IMR-90 (cell line): ENCODE measurements around the gene MOB4. TPM values are rescaled to one million over a fixed set of nuclear protein-coding genes. Genes with fewer than 3 reads are reported as not detected.

Experiments
- ATAC-seq: fragments of 200-7000 bp; cut with Tn5 transposase; 2 replicates; pipeline ENCODE4 v1.9.1; 2020; ENCODE audit warnings: low read depth, mild to moderate bottlenecking, moderate library complexity
- BruUV-seq: library from RNA; stranded (reverse); fragments of 400-500 nt; replicated peaks from 2 replicates; lab custom pipeline; 2021; lab: Mats Ljungman, UMichigan
- CTCF ChIA-PET: fragments of 300-600 bp; formaldehyde crosslinking; extraction: SDS; loops from one replicate; lab custom pipeline; 2021; ENCODE audit warnings: antibody characterized with exemption; lab: Yijun Ruan, JAX
- POLR2A ChIA-PET: fragments of 300-600 bp; sonication (Branson Sonifier 250); formaldehyde crosslinking; loops from one replicate; lab custom pipeline; 2022; ENCODE audit warnings: antibody characterized with exemption; ENCODE audit not compliant: unreplicated experiment; lab: Charles Lee
- DNase-seq: peaks from one replicate; pipeline ENCODE4 v3.0.0; 2013
- H2AFZ ChIP-seq: replicated peaks from 2 replicates; pipeline ENCODE3; 2013; ENCODE audit warnings: low read length, mild to moderate bottlenecking; ENCODE audit not compliant: poor library complexity
- H2AK5ac ChIP-seq: 2 replicates; pipeline ENCODE4 v1.6.1; 2013; ENCODE audit warnings: low read depth, low read length, inconsistent platforms
- H2AK9ac ChIP-seq: replicated peaks from 2 replicates; pipeline ENCODE3; 2013; ENCODE audit warnings: mild to moderate bottlenecking, low read depth, low read length, moderate library complexity; ENCODE audit not compliant: poor library complexity
- H2BK120ac ChIP-seq: 2 replicates; pipeline ENCODE4 v1.6.1; 2013; ENCODE audit warnings: low read depth, low read length, inconsistent platforms
- H2BK15ac ChIP-seq: 3 replicates; pipeline ENCODE4 v1.6.1; 2013; ENCODE audit warnings: low read depth, low read length, inconsistent platforms
- H2BK20ac ChIP-seq: 2 replicates; pipeline ENCODE4 v1.6.1; 2013; ENCODE audit warnings: low read depth, mild to moderate bottlenecking, inconsistent platforms, low read length, moderate library complexity
- H2BK5ac ChIP-seq: 2 replicates; pipeline ENCODE4 v1.6.1; 2013; ENCODE audit warnings: mild to moderate bottlenecking, low read depth, low read length, inconsistent platforms; ENCODE audit not compliant: poor library complexity, severe bottlenecking
- H3K14ac ChIP-seq: replicated peaks from 2 replicates; pipeline ENCODE4 v1.6.1; 2013; ENCODE audit warnings: low read depth, low read length, inconsistent platforms
- H3K18ac ChIP-seq: 2 replicates; pipeline ENCODE4 v1.6.1; 2013; ENCODE audit warnings: low read depth, low read length, control low read depth
- H3K23ac ChIP-seq: 2 replicates; pipeline ENCODE4 v1.6.1; 2013; ENCODE audit warnings: low read depth, low read length, inconsistent platforms
- H3K27ac ChIP-seq: 2 replicates; pipeline ENCODE4 v1.5.1; 2013; ENCODE audit warnings: mild to moderate bottlenecking, control low read depth, low read length; ENCODE audit not compliant: insufficient read depth
- H3K27me3 ChIP-seq: 2 replicates; pipeline ENCODE4 v1.6.1; 2013; ENCODE audit warnings: low read length; ENCODE audit not compliant: control insufficient read depth, insufficient read depth
- H3K36me3 ChIP-seq: 2 replicates; pipeline ENCODE4 v1.6.1; 2013; ENCODE audit warnings: low read length, mixed read lengths; ENCODE audit not compliant: control insufficient read depth, insufficient read depth
- H3K4ac ChIP-seq: 2 replicates; pipeline ENCODE4 v1.6.1; 2013; ENCODE audit warnings: low read depth, low read length, inconsistent platforms
- H3K4me1 ChIP-seq: 2 replicates; pipeline ENCODE4 v1.6.1; 2013; ENCODE audit warnings: low read length, mixed read lengths; ENCODE audit not compliant: control insufficient read depth, insufficient read depth
- H3K4me2 ChIP-seq: 2 replicates; pipeline ENCODE4 v1.6.1; 2013; ENCODE audit warnings: low read depth, mild to moderate bottlenecking, control low read depth, low read length, moderate library complexity
- H3K4me3 ChIP-seq: 2 replicates; pipeline ENCODE4 v1.5.1; 2013; ENCODE audit warnings: low read depth, mild to moderate bottlenecking, control low read depth, low read length, moderate library complexity; ENCODE audit not compliant: insufficient read depth
- H3K56ac ChIP-seq: 2 replicates; pipeline ENCODE4 v1.6.1; 2013; ENCODE audit warnings: low read length, inconsistent platforms; ENCODE audit not compliant: insufficient read depth; ENCODE audit errors: extremely low read depth
- H3K79me1 ChIP-seq, 2 experiments: 2 replicates each; pipeline ENCODE4 v1.6.1; 2013; ENCODE audit warnings: low read length in 2 of 2, inconsistent platforms in 1 of 2, low read depth in 1 of 2
- H3K9ac ChIP-seq: 2 replicates; pipeline ENCODE4 v1.6.1; 2013; ENCODE audit warnings: low read depth, low read length, control low read depth
- H3K9me1 ChIP-seq: 2 replicates; pipeline ENCODE4 v1.6.1; 2013; ENCODE audit warnings: low read length, inconsistent platforms; ENCODE audit not compliant: insufficient read depth
- H3K9me3 ChIP-seq: 2 replicates; pipeline ENCODE4 v1.6.1; 2013; ENCODE audit warnings: low read length; ENCODE audit not compliant: control insufficient read depth, insufficient read depth
- H4K20me1 ChIP-seq: 2 replicates; pipeline ENCODE4 v1.6.1; 2013; ENCODE audit warnings: low read length, inconsistent platforms; ENCODE audit not compliant: insufficient read depth
- H4K5ac ChIP-seq: 2 replicates; pipeline ENCODE4 v1.6.1; 2013; ENCODE audit warnings: mild to moderate bottlenecking, low read depth, low read length, control low read depth
- H4K8ac ChIP-seq, 2 experiments: 2 replicates each; pipeline ENCODE4 v1.6.1; 2013; ENCODE audit warnings: low read depth in 2 of 2, low read length in 2 of 2, control low read depth in 1 of 2, inconsistent platforms in 1 of 2
- H4K91ac ChIP-seq: 2 replicates; pipeline ENCODE4 v1.6.1; 2013; ENCODE audit warnings: low read depth, low read length, inconsistent platforms; ENCODE audit not compliant: insufficient read depth
- CHD1 ChIP-seq: IDR thresholded peaks from 2 replicates; pipeline ENCODE4 v1.6.1; 2012; ENCODE audit warnings: low read depth, low read length, improper control_type of control experiment
- MAFK ChIP-seq: IDR thresholded peaks from 2 replicates; pipeline ENCODE4 v1.6.1; 2012; ENCODE audit warnings: low read depth, low read length, improper control_type of control experiment
- MAZ ChIP-seq: IDR thresholded peaks from 2 replicates; pipeline ENCODE4 v1.6.1; 2012; ENCODE audit warnings: low read depth, mild to moderate bottlenecking, low read length, improper control_type of control experiment, moderate library complexity, borderline replicate concordance
- RAD21 ChIP-seq: IDR thresholded peaks from 2 replicates; pipeline ENCODE4 v1.6.1; 2012; ENCODE audit warnings: low read length, improper control_type of control experiment
- dilution Hi-C: fragments of 300-500 bp; cut with HindIII; formaldehyde crosslinking; loops from one replicate; pipeline ENCODE4 v1.14.3; 2018; ENCODE audit warnings: low sequenced_read_pairs; ENCODE audit not compliant: unreplicated experiment
- in situ Hi-C: fragments of 300-500 bp; cut with MboI; formaldehyde crosslinking; loops from 3 replicates; pipeline ENCODE4 v1.14.3; 2019; ENCODE audit warnings: low sequenced_read_pairs, inconsistent platforms, mixed read lengths
- intact Hi-C: fragments of 100-400 bp; cut with micrococcal nuclease; formaldehyde crosslinking; loops from 2 replicates; pipeline ENCODE4 v1.10.0; 2022
- polyA plus RNA-seq, 3 experiments: library from polyadenylated mRNA; depleted of rRNA; stranded (reverse); fragments of >200 nt; gene quantifications; 2 replicates each; pipeline ENCODE4 v1.2.3, GENCODE V29; 2012; ENCODE audit warnings: low replicate concordance in 1 of 3
- total RNA-seq: library from RNA; depleted of rRNA; stranded (reverse); fragments of >200 nt; gene quantifications from 2 replicates; pipeline ENCODE4 v1.2.3, GENCODE V29; 2012

The MOB4 gene
- total and polyA plus RNA-seq, 2 of the 4 experiments (the other 2 are of a cell fraction): 34.8 to 36.0 TPM

DNA sequence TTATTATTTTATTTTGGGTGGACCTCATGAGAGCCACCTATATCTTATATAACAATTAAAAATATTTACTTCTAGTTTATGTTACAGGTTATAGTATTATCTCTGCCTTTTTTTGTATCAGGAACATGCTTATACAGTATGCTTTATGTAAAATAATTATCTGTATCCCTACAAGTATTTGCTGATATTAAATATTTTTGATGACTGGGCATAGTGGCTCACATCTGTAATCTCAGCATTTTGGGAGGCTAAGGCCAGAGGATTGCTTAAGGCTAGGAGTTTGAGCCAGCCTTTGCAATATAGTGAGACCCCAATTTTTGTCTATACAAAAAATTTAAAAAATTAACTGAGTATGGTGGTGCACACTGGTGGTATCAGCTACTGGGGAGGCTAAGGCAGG is 39.6 kb downstream of the MOB4 start:
- CTCF ChIA-PET: no interaction called here
- Histone ChIP-seq H2BK5ac (no peak overlapping the region), H3K56ac (no peak overlapping the region), H2AFZ (no peak overlapping the region), H4K8ac (no peak overlapping the region), H3K27ac (no peak overlapping the region), H3K4me2 (no peak overlapping the region), H3K36me3 (peaks cover 19% of the 10 kb centered on the region), H2AK9ac (no peak overlapping the region), H2BK120ac (no peak overlapping the region), H4K91ac (no peak overlapping the region), H4K5ac (no peak overlapping the region), H3K23ac (no peak overlapping the region), H2BK15ac (no peak overlapping the region), H3K9me1 (peaks cover 2% of the 10 kb centered on the region; the same call in 1 of the 2 replicates), H3K9me3 (no peaks in the 10 kb centered on the region), H2BK20ac (no peak overlapping the region), H3K14ac (no peak overlapping the region), H3K27me3 (no peaks in the 10 kb centered on the region), H3K9ac (no peak overlapping the region), H4K20me1 (no peaks in the 10 kb centered on the region; the same call in 1 of the 2 replicates), H3K4me1 (no peaks in the 10 kb centered on the region), H3K4me3 (no peak overlapping the region), H2AK5ac (no peak overlapping the region), H3K4ac (no peak overlapping the region), H3K18ac (no peak overlapping the region), H3K79me1 (peaks cover 3% of the 10 kb centered on the region in 2 experiments; a peak in 2 of 4 replicates)
- no TSS peak for BruUV-seq
- POLR2A ChIA-PET: interaction anchor here (0.7 kb wide), 1 partner anchor 16 kb away, joined by 3 read pairs; no protein-coding TSS in a partner anchor
- ATAC-seq (no peak), DNase-seq (no peak)
- dilution Hi-C loops: no loop called here
- in situ Hi-C loops: no loop called here
- intact Hi-C loops: no loop called here
- no peak for TF ChIP-seq CHD1
- no peak for TF ChIP-seq RAD21
- TF ChIP-seq MAZ: no peak
- peak; percentile 29; the same call in 1 of the 2 replicates for TF ChIP-seq MAFK
